ENCODE data around the gene GAS7.

The GAS7 gene

DNA sequence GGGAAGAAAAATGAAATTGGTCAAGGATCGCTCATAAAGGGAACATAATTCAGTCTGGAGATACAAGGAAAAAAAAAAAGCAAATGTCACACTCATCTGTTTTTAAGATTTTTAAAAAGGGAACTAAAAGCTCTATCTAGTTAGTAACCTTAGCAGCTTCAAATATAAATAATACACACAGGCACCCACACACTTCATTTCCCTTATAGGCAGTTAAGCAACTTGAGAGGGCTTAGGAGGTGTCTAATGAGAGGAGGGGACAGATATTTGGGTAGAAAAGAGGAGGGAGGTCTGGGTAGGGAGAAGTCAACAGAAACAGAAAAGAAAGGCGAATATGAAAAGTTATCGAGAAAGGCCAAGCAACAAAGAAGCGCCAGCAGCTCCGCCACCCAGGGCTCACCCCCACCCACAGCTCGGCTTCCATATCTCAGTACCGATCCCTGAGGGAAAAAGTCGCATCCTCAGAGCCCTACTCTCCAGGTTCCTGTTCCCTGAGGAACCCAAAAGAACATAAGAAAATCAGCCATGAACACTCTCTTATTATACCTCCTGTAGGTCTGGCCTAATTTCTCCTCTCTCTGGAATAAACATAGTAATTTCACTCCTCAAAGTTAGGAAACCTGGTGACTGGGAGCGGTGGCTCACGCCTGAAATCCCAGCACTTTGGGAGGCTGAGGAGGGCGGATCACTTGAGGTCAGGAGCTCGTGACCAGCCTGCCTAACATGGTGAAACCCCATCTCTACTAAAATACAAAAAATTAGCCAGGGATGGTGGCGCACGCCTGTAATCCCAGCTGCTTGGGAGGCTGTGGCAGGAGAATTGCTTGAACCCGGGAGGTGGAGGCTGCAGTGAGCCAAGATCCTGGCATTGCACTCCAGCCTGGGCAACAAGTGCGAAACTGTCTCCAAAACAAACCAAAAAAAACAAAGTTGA is 223.7 kb downstream of the GAS7 start:
- TF ChIP-seq ISL1 (CRISPR knock-in tag; IDR thresholded peaks at IDR 0.05) (no peak), TCF4 (CRISPR knock-in tag; IDR thresholded peaks at IDR 0.05; ENCODE audit: borderline replicate concordance) (no peak), ESRRG (CRISPR knock-in tag; IDR thresholded peaks at IDR 0.05) (no peak)
- TF ChIP-seq, protein P1, sequence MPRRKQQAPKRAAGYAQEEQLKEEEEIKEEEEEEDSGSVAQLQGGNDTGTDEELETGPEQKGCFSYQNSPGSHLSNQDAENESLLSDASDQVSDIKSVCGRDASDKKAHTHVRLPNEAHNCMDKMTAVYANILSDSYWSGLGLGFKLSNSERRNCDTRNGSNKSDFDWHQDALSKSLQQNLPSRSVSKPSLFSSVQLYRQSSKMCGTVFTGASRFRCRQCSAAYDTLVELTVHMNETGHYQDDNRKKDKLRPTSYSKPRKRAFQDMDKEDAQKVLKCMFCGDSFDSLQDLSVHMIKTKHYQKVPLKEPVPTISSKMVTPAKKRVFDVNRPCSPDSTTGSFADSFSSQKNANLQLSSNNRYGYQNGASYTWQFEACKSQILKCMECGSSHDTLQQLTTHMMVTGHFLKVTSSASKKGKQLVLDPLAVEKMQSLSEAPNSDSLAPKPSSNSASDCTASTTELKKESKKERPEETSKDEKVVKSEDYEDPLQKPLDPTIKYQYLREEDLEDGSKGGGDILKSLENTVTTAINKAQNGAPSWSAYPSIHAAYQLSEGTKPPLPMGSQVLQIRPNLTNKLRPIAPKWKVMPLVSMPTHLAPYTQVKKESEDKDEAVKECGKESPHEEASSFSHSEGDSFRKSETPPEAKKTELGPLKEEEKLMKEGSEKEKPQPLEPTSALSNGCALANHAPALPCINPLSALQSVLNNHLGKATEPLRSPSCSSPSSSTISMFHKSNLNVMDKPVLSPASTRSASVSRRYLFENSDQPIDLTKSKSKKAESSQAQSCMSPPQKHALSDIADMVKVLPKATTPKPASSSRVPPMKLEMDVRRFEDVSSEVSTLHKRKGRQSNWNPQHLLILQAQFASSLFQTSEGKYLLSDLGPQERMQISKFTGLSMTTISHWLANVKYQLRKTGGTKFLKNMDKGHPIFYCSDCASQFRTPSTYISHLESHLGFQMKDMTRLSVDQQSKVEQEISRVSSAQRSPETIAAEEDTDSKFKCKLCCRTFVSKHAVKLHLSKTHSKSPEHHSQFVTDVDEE (CRISPR knock-in tag; IDR thresholded peaks at IDR 0.05), result no peak
- TF ChIP-seq, protein P2, sequence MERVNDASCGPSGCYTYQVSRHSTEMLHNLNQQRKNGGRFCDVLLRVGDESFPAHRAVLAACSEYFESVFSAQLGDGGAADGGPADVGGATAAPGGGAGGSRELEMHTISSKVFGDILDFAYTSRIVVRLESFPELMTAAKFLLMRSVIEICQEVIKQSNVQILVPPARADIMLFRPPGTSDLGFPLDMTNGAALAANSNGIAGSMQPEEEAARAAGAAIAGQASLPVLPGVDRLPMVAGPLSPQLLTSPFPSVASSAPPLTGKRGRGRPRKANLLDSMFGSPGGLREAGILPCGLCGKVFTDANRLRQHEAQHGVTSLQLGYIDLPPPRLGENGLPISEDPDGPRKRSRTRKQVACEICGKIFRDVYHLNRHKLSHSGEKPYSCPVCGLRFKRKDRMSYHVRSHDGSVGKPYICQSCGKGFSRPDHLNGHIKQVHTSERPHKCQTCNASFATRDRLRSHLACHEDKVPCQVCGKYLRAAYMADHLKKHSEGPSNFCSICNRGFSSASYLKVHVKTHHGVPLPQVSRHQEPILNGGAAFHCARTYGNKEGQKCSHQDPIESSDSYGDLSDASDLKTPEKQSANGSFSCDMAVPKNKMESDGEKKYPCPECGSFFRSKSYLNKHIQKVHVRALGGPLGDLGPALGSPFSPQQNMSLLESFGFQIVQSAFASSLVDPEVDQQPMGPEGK (CRISPR knock-in tag; IDR thresholded peaks at IDR 0.05; ENCODE audit: borderline replicate concordance), result no peak
- TF ChIP-seq, protein P3, sequence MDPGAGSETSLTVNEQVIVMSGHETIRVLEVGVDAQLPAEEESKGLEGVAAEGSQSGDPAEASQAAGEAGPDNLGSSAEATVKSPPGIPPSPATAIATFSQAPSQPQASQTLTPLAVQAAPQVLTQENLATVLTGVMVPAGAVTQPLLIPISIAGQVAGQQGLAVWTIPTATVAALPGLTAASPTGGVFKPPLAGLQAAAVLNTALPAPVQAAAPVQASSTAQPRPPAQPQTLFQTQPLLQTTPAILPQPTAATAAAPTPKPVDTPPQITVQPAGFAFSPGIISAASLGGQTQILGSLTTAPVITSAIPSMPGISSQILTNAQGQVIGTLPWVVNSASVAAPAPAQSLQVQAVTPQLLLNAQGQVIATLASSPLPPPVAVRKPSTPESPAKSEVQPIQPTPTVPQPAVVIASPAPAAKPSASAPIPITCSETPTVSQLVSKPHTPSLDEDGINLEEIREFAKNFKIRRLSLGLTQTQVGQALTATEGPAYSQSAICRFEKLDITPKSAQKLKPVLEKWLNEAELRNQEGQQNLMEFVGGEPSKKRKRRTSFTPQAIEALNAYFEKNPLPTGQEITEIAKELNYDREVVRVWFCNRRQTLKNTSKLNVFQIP (CRISPR knock-in tag; IDR thresholded peaks at IDR 0.05; ENCODE audit: borderline replicate concordance, low read depth), result no peak
- no peak for ATAC-seq

DNA sequence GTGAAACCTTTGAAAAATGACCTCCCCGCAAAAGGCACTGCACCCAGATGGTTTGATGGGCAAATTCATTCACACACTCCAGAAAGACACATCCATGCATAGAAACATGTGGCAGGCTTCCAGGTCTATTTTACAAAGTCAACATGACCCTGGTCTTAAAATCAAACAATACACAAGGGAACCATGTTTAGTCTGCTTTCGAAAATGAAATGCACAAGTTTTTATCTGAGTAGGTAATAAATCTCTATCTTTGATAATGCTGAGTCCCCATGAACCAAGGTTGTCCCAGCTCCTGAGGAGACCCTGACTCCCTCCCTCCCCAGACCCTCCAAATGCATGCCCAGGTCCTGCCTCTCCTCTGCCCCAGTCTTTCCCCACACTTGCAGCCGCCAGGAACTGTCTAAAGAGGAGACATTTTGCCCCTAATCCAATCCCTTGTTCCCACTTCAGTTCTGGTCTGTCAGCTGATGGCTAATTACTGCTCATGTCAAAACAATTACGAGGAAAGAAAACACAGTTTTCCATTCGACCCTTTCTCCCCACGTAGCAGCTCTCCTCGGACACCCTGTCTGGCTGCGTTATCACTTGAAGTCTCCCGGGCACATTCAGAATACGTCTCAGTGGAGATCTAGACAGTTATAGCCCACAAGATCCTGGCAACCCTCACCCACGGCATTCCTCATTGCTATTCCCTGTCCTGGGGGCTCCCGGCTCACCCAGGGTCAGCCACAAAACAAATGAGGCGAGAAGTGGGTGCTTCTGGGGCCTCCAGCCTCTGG is 224.5 kb downstream of the GAS7 start:
- no peak for TF ChIP-seq ZC3H10 (CRISPR knock-in tag; IDR thresholded peaks at IDR 0.05)
- no peak for TF ChIP-seq PPARA (CRISPR knock-in tag; IDR thresholded peaks at IDR 0.05; ENCODE audit: borderline replicate concordance)
- TF ChIP-seq, protein P3 (CRISPR knock-in tag; IDR thresholded peaks at IDR 0.05; ENCODE audit: borderline replicate concordance, low read depth), result no peak
- no peak for TF ChIP-seq ZFP3 (CRISPR knock-in tag; IDR thresholded peaks at IDR 0.05)
- TF ChIP-seq ISL1 (CRISPR knock-in tag; IDR thresholded peaks at IDR 0.05), result no peak
- TF ChIP-seq, protein P1 (CRISPR knock-in tag; IDR thresholded peaks at IDR 0.05), result no peak
- TF ChIP-seq SNAI2 (CRISPR knock-in tag; IDR thresholded peaks at IDR 0.05), result no peak
- TF ChIP-seq ESRRG (CRISPR knock-in tag; IDR thresholded peaks at IDR 0.05), result no peak
- TF ChIP-seq ARNTL (CRISPR knock-in tag; IDR thresholded peaks at IDR 0.05; ENCODE audit: borderline replicate concordance, low read depth), result no peak
- TF ChIP-seq, protein P4, sequence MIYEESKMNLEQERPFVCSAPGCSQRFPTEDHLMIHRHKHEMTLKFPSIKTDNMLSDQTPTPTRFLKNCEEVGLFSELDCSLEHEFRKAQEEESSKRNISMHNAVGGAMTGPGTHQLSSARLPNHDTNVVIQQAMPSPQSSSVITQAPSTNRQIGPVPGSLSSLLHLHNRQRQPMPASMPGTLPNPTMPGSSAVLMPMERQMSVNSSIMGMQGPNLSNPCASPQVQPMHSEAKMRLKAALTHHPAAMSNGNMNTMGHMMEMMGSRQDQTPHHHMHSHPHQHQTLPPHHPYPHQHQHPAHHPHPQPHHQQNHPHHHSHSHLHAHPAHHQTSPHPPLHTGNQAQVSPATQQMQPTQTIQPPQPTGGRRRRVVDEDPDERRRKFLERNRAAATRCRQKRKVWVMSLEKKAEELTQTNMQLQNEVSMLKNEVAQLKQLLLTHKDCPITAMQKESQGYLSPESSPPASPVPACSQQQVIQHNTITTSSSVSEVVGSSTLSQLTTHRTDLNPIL (CRISPR knock-in tag; IDR thresholded peaks at IDR 0.05; ENCODE audit: low read depth), result no peak
- TF ChIP-seq, protein P2 (CRISPR knock-in tag; IDR thresholded peaks at IDR 0.05; ENCODE audit: borderline replicate concordance), result no peak
- TF ChIP-seq ZNF8 (CRISPR knock-in tag; IDR thresholded peaks at IDR 0.05), result no peak
- no peak for TF ChIP-seq TCF4 (CRISPR knock-in tag; IDR thresholded peaks at IDR 0.05; ENCODE audit: borderline replicate concordance)
- TF ChIP-seq ZNF70 (CRISPR knock-in tag; IDR thresholded peaks at IDR 0.05), result no peak
- no peak for TF ChIP-seq GLIS3 (CRISPR knock-in tag; IDR thresholded peaks at IDR 0.05)
- no peak for TF ChIP-seq BACH2 (CRISPR knock-in tag; IDR thresholded peaks at IDR 0.05; ENCODE audit: borderline replicate concordance)
- no peak for TF ChIP-seq TOX (CRISPR knock-in tag; IDR thresholded peaks at IDR 0.05; ENCODE audit: borderline replicate concordance)
- no peak for ATAC-seq
